HG02759 (cell line): ENCODE data around the gene NF1.
A peak's percentile ranks its signal among the peaks of the same experiment; 100 is the strongest.
"Not testable (repeated sequence)": the region's sequence is repeated elsewhere in the genome, so short reads cannot be mapped to it uniquely, and the experiment has no call there.

Experiments
- ATAC-seq: cut with Tn5 transposase; IDR thresholded peaks from one replicate; pipeline ENCODE4 v1.9.1; 2021; ENCODE audit warnings: mild to moderate bottlenecking, moderate library complexity; ENCODE audit not compliant: unreplicated experiment

Gene NF1

GRCh38 chr17:31320241-31320640, 225.5 kb downstream of the NF1 start:
- no peak for ATAC-seq

- ATAC-seq = no peak
These were observed 226.0 kb downstream of the NF1 start for GRCh38 chr17:31320791-31321190.

- peak; percentile 49 for ATAC-seq
These were observed 226.7 kb downstream of the NF1 start, which contains the start of gene EVI2A for GRCh38 chr17:31321481-31321880. TSS of gene EVI2A (minus strand) at chr17:31321622. CDS start at chr17:31319013, 2,609 bp downstream.

- ATAC-seq = no peak
These were observed 227.2 kb downstream of the NF1 start for GRCh38 chr17:31321966-31322365.

- no peak for ATAC-seq
These were observed 228.8 kb downstream of the NF1 start for GRCh38 chr17:31323551-31323950.

GRCh38 chr17:31327534-31328159, 232.9 kb downstream of the NF1 start:
- no peak for ATAC-seq

- no peak for ATAC-seq
These were observed 233.4 kb downstream of the NF1 start for GRCh38 chr17:31328160-31328535.

GRCh38 chr17:31329221-31329620, 234.4 kb downstream of the NF1 start:
- no peak for ATAC-seq

- no peak for ATAC-seq
These were observed 245.3 kb downstream of the NF1 start for GRCh38 chr17:31339906-31340661.

GRCh38 chr17:31345191-31345747, 250.5 kb downstream of the NF1 start:
- ATAC-seq = not testable (repeated sequence)

- ATAC-seq = no peak
These were observed 254.7 kb downstream of the NF1 start for GRCh38 chr17:31349454-31349853.

- no peak for ATAC-seq
These were observed 261.2 kb downstream of the NF1 start for GRCh38 chr17:31355935-31356334.

- ATAC-seq = no peak
These were observed 262.3 kb downstream of the NF1 start for GRCh38 chr17:31357091-31357490.

GRCh38 chr17:31357839-31358394, 263.1 kb downstream of the NF1 start:
- no peak for ATAC-seq

- no peak for ATAC-seq
These were observed 269.2 kb downstream of the NF1 start for GRCh38 chr17:31364012-31364411.

GRCh38 chr17:31366088-31366487, 271.3 kb downstream of the NF1 start:
- ATAC-seq = no peak

GRCh38 chr17:31369266-31369665, 274.5 kb downstream of the NF1 start:
- ATAC-seq = no peak

GRCh38 chr17:31371511-31372097, 276.8 kb downstream of the NF1 start:
- ATAC-seq = no peak

- ATAC-seq = no peak
These were observed 278.6 kb downstream of the NF1 start for GRCh38 chr17:31373150-31374093.

- ATAC-seq = no peak
These were observed 279.3 kb downstream of the NF1 start for GRCh38 chr17:31374094-31374447.
